NCI-H128 (cell line): ENCODE results near the gene IER2.

ENCODE experiments used
- DNase-seq: peaks from one replicate; lab custom pipeline; 2025; ENCODE audit not compliant: unreplicated experiment; lab: John Stamatoyannopoulos, UW

IER2 gene

GRCh38 chr19:13150187-13150930, at the start of gene IER2, which contains the start of gene STX10:
Gene IER2, plus strand, starts transcription at chr19:13150411. Its CDS starts 2,776 bp downstream, at chr19:13153187.
Gene STX10, minus strand, starts transcription at chr19:13150375. Its CDS starts 202 bp downstream, at chr19:13150173.
- peak; percentile 62 for DNase-seq

DNA sequence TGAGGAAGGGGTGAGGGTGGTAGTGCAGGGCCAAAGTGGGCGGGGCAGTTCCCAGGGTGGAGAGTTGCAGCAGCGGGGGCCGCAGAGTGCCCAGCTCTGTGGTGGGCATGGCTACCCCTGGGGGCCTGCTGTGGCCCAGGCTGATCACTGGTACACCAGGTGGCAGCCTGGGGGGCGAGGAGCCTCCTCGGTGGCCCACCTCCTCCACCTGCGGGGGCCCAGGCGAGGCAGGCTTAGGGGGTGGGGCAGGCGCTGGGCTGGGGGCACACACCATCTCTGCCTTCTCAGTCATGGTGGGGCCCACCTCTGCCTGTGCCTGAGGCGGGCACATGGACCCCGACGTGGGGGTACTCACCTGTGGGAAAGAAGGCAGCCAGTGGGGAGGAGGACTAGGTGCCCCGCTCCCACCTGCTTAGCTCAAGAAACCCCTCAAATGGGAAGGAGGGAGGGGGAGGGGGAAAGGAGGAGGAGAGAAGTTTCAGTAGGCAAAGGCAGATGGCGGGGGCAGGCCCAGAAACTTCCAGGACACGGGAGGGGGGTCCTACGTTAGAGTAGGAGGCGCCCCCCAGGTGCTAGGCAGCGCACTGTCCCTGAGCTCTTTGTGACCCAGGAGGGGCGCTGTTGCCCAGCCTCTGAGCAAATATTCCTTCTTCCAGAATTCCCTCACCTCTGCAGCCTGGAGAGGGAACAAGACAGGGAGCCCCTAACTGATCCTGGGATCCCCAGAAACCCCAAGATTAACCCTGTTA, 49.2 kb upstream of the IER2 start:
- no peak for DNase-seq

- no peak for DNase-seq
Measured at GRCh38 chr19:13101590-13102415, 48.4 kb upstream of the IER2 start.

DNA sequence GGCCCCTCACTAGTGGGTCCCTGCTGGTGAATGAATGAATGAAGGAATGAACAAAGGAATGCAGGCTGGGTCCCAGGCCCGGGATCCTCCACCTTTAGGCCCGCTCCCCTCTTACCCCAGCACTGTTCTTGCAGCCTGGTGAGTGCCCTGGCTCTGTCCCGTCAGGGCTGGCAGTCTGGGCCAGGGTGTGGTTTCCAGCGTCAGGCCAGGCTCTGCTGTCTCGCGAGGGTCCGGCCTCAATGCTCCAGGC, 47.9 kb upstream of the IER2 start:
- no peak for DNase-seq

- DNase-seq, result no peak
Measured at GRCh38 chr19:13102666-13103580, 47.3 kb upstream of the IER2 start, which contains the start of gene LYL1. Gene LYL1, minus strand, starts transcription at chr19:13102858. Its CDS starts 1,687 bp downstream, at chr19:13101171.

DNA sequence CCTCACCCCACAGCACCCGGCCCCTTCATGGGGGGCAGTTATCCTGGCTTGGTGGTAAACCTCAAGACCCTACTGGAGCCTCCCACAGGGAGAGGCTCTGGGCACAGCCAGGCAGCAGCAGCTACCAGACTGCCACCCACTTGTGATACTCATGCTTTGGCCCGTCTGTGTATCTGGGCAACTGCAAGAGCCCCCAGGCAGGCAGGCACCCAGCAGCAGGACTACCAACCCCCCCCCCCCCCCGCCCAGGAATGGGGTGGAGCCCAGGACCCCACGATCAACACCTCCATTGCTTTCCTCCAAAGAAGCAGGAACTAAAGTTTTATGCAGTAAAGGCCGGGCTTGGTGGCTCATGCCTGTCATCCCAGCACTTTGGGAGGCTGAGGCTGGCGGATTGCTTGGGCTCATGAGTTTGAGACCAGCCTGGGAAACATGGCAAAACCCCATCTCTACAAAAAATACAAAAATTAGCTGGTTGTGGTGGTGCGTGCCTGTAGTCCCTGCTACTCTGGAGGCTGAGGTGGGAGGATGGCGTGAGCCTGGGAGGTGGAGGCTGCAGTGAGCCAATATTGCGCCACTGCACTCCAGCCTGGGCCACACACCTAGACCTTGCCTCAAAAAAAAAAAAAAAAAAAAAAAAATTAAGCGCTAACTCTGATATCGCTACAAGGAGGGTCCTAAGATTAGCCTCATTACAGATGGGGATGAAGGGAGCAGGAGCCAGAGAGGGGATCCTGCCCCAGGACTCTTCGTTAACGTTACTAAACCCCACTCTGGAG, 46.4 kb upstream of the IER2 start:
- DNase-seq, result no peak

DNA sequence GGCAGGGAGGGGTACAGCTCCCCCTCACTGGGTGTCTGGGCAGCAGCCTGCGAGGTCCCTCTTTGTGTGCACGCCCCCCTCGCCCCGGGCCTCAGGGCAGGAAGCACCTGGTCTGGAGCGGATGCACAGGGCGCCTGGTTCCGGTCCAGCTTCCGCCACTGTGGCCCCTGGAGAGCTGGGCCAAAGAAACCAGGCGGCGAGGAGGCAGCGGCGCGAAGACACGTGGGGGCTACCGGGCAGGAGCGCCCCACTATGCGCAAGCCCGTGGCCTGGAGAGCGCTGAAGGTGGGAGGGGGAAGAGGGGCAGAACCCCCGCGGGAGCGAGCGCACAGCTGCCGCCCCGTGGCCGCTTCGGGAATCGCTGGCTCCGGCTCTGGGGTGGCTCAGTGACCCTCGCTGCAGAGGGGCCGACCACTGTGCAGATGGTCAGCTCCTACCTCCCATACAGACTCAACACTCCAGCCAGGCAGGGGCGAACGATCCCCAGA, 45.8 kb upstream of the IER2 start:
- DNase-seq, result no peak

GRCh38 chr19:13104848-13105711, 45.1 kb upstream of the IER2 start:
- DNase-seq, result no peak

- DNase-seq, result no peak
Measured at GRCh38 chr19:13109361-13110098, 40.7 kb upstream of the IER2 start.

- DNase-seq, result no peak
Measured at GRCh38 chr19:13110099-13110610, 40.1 kb upstream of the IER2 start.

DNA sequence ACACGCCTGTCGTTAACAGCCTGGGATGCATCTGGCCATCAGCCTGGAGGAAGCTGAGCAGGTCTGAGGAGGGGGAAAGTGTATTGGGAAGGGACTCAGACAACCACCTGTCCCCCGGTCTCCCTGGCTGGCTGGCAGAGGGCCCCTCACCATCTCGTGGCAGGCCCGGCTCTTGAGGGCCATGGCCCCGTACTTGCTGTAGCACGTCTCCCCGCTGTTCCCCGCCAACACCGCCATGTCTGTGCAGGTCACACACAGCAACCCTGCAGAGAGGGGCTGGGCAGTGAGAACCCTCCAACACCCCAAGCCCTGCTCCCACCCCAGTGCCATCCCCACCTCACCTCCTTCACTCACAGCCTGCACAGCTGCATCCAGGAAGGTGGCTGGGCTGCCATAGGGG, 37.7 kb upstream of the IER2 start:
- DNase-seq, result no peak

DNA sequence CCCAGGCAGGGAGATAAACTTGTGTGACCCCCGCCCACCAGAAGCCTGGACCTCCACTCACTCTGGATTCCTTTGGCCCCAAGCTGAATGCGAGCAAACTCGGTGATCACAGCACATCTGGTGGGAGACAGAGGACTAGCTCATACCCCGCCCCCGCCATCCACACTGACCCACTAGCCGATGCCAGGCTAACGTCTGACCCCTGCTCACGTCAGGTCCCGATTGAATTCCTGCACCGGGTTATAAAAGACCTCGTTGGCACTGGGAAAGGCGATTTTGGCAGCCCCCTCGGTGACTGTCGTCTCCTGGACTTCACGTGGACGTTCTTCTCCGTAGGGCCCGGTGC, 34.3 kb upstream of the IER2 start:
- DNase-seq, result no peak

GRCh38 chr19:13116282-13117175, 33.7 kb upstream of the IER2 start, which contains the start of gene TRMT1:
Gene TRMT1, minus strand, starts transcription at chr19:13116740. Its CDS starts 341 bp downstream, at chr19:13116399.
- DNase-seq, result peak; percentile 71

DNA sequence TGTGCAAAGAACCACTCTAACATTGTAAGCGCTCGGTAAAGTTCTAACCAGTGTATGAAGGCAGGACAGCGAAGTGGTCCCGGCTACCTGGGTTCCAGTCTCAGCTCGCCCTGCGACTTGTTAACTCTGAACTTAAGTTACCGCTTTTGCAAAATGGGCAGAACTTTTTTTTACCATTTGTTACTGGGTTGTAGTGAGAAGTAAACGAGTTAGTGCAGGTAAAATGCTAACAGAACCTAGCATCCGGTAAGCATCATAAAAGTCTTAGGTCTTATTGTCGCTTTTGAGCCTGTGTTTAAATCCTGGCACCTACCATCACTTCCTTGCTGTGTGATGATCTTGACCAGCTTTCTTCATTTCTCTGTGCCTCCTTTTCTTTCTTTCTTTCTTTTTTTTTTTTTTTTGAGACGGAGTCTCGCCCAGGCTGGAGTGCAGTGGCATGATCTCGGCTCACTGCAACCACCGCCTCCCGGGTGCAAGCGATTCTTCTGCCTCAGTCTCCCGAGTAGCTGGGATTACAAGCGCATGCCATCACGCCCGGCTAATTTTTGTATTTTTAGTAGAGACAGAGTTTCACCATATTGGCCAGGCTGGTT, 32.9 kb upstream of the IER2 start:
- no peak for DNase-seq

DNA sequence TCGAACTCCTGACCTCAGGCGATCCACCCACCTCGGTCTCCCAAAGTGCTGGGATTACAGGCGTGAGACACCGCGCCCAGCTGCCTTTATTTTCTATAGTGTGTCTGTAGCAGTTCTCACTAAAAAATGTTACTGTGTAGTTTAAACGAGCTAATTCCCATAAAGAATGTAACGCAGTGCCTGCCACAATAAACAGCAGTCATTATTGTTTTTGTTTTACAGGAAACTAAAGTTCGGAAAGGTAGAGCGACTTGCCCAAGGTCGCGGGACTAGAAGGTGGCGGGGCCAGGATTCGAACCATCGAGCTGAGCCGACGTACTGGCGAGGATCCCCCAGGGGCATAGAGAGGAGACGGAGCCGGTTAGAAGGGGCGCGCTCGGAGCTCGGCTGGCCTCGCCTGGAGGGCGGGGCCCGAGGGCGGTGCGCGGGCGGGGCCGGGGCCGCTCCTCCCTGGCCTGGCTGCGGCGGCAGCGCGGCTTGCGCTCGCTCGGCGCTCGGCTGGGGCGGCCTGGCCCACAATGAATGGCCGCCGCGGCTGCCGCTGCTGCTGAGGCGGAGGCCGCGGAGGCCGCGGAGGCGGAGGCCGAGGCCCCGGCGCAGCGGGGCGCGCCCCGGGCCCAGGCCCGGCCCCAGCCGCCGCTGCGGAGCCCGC, 32.3 kb upstream of the IER2 start, which contains the start of gene NACC1:
NACC1 (plus strand) TSS at position 493 of the 652 bp plus-strand sequence. CDS start 16,944 bp downstream, outside the sequence.
- DNase-seq, result peak; percentile 63
